ENCODE data around the gene LRRN4CL.

DNA sequence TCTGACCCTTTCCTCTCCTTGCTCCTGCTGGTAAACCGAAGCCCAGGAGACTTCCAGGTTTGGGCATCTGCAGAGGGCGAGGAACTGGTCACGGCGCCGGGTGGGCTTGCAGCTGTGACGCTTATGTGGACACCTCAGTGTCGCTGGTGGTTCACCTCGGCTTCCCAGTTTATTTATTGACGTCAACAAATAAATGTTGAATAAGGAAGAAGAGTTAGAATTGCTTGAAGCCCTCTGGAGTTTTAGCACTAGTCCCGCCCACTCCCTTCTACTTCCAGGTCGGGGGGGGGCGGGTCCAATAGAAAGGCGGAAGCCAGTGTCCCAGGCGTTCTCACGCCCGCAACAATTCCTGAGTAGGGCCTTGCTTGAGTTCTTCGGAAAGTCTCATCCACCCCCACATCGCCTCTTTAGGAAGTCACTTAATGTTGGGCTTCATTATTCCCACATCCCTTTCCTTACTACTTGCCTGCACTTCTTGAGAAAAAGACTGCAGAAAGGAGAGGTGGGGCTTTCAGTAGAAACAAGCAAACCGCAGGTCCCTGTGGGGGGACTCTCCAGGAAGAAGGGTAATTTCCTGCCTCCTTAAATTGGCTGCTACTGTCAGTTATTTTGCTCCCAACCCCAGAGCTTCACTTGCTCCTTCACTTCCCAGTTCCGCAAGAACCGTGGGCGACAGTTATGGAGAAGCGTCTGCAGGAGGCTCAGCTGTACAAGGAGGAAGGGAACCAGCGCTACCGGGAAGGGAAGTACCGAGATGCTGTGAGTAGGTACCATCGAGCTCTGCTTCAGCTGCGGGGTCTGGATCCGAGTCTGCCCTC is 39.0 kb upstream of the LRRN4CL start, which contains the start of gene TTC9C:
- TF ChIP-seq EZH2phosphoT487 (IDR thresholded peaks at IDR 0.05) = no peak
- TF ChIP-seq, protein P1, sequence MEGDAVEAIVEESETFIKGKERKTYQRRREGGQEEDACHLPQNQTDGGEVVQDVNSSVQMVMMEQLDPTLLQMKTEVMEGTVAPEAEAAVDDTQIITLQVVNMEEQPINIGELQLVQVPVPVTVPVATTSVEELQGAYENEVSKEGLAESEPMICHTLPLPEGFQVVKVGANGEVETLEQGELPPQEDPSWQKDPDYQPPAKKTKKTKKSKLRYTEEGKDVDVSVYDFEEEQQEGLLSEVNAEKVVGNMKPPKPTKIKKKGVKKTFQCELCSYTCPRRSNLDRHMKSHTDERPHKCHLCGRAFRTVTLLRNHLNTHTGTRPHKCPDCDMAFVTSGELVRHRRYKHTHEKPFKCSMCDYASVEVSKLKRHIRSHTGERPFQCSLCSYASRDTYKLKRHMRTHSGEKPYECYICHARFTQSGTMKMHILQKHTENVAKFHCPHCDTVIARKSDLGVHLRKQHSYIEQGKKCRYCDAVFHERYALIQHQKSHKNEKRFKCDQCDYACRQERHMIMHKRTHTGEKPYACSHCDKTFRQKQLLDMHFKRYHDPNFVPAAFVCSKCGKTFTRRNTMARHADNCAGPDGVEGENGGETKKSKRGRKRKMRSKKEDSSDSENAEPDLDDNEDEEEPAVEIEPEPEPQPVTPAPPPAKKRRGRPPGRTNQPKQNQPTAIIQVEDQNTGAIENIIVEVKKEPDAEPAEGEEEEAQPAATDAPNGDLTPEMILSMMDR (IDR thresholded peaks at IDR 0.05) = no peak

Measured in neural progenitor cell (in vitro differentiated cells).